HG02798 (cell line): ENCODE measurements around the gene RNF112.
"Not testable (repeated sequence)": the region's sequence is repeated elsewhere in the genome, so short reads cannot be mapped to it uniquely, and the experiment has no call there.

Source experiments
- ATAC-seq: cut with Tn5 transposase; IDR thresholded peaks from one replicate; pipeline ENCODE4 v1.9.1; 2021; ENCODE audit warnings: mild to moderate bottlenecking; ENCODE audit not compliant: unreplicated experiment, poor library complexity

Gene RNF112

DNA sequence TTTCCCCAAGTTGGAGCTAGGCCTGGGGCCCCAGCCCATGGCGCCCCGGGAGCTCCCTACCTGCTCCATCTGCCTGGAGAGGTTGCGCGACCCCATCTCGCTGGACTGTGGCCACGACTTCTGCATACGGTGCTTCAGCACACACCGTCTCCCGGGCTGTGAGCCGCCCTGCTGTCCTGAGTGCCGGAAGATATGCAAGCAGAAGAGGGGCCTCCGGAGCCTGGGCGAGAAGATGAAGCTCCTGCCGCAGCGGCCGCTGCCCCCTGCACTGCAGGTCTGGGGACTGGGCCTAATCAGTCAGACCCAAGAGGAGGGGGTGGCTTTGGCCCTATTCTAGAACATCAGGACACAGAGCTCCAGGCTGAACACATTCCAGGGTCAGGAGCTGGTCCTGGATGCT is 1.5 kb downstream of the RNF112 start:
- no peak for ATAC-seq

DNA sequence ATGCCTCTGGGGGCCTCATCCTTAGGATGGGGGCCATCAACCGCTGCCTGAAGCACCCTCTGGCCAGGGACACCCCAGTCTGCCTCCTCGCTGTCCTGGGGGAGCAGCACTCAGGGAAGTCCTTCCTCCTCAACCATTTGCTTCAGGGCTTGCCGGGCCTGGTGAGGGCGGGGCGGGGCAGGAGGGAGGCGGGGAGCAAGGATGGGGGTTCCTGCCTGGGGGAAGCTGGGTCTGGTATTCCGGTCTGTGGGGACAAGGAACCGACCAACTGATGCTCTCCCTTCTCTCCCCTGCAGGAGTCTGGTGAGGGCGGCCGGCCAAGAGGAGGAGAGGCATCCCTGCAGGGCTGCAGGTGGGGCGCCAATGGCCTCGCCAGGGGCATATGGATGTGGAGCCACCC is 2.0 kb downstream of the RNF112 start:
- no peak for ATAC-seq

DNA sequence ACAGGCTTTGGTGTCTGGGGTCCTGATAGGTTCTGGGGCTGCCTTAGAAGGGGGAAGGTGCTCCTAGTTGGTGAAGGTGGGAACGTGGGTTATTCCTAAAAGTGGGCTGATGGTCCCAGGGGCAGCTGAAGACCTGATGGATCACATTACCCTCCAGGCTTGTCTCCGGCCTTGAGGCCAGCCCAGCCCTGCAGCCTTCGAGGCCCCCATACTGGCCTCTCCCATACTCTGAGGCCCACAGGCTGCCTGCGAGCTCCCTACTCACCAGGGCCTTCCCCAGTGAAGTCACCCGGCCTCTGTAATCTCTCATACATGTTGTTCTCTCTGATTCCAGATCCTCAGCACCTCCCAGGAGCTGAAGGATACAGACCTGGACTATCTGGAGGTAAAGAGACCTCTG is 2.7 kb downstream of the RNF112 start:
- no peak for ATAC-seq

DNA sequence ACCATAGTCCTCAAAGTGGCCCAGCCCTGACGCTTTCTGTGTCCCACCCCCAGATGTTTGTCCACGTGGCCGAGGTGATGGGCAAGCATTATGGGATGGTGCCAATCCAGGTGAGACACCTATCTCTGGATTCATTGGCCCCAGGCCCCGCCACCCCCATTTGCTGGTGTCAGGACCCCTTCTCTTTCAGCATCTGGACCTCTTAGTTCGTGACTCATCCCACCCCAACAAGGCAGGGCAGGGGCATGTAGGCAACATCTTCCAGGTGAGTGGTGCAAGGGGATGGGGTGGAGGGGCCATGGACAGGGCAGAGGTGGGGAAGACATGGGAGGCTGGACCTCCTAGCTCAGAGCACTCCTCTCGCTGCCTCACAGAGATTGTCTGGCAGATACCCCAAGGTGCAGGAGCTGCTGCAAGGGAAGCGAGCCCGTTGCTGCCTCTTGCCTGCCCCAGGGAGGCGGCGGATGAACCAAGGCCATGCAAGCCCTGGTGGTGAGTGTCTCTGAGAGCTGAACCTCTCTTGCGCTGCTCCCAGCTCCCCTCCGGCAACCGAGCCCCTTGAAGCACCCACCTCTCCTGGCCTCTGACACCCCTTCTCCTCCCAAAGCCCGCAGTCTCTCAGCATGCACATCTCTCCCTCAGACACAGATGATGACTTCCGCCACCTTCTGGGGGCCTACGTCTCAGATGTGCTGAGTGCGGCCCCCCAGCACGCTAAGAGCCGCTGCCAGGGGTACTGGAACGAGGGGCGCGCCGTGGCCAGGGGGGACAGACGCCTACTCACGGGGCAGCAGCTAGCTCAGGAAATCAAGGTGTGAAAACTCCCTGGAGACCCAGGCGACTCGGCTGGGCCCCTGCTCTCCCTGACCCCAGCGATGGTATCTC is 3.6 kb downstream of the RNF112 start:
- no peak for ATAC-seq

DNA sequence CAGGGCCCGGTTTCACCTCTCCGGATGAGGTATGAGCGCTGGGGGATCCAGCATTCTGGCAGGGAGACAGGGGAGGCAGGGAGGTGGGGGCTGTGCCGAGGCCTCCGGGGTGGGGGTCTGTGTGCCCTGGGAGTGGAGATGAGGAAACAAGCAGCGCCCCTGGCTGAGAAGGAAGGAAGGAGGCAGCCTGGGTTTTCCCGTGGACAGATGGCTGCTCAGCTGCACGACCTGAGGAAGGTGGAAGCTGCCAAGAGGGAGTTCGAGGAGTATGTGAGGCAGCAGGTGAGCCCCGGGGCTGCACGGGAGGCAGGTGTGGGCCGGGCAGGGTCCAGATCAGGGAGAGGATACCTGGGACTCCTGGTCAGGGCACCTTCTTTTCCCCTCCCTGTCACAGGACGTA is 4.3 kb downstream of the RNF112 start:
- ATAC-seq, result no peak

DNA sequence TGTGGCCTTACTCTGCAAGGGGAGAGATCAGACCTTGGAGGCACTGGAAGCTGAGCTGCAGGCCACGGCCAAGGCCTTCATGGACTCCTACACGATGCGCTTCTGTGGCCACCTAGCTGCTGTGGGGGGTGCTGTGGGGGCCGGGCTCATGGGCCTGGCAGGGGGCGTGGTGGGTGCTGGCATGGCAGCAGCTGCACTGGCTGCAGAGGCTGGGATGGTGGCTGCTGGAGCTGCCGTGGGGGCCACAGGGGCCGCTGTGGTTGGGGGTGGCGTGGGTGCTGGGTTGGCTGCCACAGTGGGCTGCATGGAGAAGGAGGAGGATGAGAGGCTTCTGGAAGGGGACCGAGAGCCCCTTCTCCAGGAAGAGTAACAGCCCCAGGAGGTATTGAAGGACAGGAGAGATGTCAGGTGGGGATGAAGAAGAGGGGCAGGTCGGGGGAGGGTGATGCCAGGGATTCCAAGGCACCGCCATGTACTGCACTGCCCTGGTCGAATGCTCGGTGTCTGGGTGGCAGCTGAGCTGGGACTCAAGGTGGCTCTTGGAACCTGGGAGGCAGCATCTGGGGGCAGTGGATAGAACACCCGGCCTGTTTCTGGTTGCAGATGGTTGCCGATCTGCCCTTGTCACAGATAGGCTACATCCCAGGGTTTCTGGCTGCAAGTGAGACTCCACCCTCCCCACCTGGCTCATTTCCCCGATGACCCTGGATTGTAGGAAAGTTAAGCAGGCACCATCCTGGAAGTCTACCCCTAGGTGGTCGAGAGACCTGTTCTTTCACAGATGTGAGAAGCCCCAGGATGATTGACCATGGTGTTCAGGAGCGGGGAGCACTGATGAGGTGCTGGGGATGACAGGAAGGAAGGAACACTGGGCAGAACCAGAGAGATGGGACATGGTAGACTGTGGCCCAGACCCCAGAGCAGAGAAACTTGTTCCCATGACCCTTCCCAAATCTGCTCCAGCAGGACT is 5.1 kb downstream of the RNF112 start:
- ATAC-seq, result no peak

DNA sequence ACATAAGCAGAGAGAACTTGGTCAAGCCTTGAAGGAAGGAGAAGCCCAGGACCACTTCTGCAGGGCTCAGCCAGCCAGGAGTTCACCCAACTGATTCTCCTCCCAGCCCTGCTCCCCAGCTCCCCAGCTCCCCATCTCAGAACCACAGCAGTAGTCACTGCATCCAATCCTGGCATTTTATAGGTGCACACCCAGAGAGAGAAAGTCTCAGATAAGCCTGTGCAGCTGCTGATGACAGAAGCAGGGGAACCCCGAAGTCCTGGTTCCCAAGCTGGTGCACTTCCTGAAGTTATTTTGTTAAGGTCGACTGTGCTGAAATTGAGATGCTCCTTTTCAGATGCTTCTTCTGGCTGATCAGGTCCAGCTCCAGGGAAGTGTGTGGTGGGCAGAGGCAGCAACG is 6.6 kb downstream of the RNF112 start:
- no peak for ATAC-seq

DNA sequence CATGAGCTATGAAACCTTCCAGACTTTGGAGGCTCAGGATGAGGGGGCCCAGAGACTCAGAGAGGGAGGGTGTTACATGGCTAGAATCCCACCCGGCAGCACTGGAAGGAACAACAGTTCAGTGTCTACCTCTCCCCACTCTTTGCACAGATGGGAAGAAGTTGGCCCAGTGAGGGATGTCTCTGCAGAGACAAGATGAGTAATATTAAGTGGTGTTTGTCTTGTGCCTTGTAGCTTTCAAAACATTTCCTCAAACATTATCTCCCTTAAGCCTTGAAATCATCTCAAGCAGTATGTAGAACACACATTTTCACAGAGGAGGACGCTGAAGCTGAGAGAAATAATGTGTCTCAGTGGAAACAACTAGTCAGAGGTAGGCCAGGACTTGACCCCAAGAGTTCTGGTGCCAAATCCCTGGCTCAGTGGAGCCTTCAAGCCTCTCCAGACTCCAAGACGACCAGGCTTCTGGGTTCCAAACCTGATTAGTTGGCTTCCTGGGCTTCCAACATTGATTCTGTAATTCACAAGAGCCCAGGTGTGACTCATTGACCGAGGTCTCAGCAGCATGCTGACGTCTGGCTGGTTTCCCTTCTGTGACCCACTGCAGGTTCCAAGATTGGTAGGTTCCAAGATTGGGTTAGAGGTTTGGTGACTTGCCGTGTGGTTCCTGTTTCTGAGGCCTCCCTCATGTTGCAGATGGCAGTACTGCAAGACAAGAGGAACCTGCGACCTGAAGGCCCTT is 7.4 kb downstream of the RNF112 start:
- ATAC-seq, result no peak

DNA sequence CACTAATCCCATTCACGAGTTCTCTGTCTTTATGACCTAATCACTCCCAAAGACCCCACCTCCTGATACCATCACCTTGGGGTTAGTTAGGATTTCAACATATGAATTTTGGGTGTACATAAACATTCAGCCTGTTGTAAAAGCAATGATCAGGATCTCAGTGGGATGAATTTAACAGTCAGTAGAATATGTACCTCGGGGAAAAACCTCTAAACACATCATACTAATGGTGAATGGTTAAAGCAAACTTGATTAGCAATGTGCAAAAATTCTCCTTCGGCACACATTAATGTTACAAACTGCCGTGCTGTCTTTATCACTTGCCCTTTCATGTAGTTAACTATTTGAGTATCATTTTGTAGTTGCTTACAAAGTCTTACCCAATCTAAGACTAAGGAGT is 10.2 kb downstream of the RNF112 start:
- no peak for ATAC-seq

DNA sequence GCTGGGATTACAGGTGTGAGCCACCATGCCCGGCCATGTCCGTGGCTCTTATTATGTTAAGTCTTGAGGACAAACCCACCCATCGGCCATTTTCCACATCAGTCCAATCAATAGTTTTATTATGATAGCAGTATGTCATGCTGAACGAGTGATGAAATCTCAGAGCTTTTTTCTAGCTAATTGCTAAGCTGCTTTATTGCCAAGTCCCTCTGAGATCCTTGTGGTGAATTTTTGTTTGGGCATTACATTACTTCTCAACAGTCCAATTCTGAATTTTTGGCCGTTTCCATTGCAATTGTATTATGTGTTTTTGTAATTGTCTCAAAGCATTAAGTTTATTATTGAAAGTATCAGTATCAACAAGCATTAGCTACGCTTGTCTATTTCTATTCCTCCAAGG is 10.9 kb downstream of the RNF112 start:
- no peak for ATAC-seq

DNA sequence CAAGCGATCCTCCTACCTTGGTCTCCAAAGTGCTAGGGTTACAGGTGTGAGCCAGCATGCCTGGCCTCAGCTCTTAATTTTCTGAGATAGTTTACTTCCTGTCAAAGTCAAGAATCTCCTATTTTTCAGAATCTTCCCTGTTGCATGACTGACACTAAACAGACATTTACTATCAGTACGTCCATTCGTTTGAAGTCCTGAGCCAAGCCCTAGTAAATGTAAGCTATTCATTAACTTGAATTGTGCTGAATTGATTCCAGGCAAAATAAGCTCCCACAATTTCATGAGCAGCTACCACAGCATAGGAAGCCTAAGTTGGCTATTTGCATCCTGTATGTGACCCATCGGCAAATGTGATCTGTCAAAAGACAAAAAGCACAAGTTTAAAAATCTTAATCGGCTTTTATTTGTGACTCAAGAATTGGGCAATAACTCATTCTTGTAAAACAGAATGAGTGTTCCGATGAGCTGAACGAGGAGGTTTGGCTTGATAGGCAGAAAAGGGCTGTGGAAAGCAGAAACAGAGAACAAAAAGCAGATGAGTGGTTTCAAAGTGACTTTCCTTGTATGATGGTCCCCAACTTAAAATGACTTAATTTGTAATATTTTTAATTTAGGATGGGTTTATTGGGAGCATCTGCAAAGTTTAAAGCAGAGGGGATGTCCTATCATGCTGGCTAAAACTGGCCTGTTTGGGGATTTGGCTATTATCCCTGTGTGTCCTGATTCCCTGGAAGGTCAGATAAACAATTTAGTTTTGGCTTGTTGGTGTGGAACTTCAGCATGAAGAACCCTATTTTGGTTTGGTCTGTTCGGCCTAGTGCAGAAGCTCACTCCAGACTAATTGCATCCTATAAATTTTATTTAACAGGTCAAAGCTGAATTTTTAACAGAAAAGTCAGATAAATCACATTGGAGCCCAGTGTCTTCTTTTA is 14.2 kb downstream of the RNF112 start:
- no peak for ATAC-seq

DNA sequence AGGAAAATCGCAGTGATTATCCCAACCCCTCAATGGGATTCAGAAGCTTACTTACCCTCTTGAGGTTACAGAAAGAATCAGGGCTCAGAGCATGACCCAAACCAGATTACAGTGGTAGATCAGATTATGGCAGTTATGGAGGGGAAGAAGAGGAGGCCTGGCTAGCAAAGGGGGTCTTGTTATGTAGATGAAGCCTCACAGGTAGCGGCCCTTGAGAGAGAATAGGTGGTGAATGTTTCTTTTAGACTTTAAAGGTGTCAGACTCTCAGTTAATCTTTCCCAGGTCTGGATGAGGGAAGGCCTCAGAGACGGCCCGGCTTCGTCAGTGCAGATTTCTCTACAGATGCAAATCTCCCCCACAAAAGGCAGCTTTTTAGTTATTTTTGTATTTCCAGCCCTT is 15.6 kb downstream of the RNF112 start:
- no peak for ATAC-seq

DNA sequence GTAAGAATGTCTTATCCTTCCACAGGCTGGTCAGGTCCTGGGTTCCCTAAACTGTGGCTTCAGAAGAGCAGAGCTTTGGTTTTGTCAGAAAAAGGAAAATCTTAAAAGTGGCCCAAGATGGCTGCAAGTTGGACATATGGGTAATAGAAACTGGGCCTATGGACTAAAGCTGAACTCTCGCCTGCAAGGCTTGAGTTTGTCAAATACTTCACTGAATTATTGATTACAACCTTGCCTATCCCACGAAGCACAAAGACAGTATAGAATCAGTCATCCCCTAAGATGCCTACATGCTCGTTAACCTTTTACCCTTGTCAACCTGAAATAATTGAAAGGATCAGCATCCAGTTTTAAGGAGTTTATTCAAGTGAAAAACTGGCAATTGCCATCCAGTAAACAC is 20.7 kb downstream of the RNF112 start:
- ATAC-seq, result no peak

DNA sequence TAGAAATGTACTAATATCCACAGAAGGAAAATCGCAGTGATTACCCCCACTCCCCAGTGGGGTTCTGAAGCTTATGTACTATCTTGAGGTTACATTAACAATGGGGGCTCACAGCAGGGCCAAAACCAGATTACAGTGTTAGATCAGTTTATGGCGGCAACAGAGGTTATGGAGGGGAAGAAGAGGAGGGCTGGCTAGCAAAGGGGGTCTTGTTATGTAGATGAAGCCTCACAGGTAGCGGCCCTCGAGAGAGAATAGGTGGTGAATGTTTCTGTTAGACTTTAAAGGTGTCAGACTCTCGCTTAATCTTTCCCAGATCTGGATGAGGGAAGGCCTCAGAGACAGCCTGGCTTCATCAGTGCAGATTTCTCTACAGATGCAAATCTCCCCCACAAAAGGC is 22.2 kb downstream of the RNF112 start:
- no peak for ATAC-seq

DNA sequence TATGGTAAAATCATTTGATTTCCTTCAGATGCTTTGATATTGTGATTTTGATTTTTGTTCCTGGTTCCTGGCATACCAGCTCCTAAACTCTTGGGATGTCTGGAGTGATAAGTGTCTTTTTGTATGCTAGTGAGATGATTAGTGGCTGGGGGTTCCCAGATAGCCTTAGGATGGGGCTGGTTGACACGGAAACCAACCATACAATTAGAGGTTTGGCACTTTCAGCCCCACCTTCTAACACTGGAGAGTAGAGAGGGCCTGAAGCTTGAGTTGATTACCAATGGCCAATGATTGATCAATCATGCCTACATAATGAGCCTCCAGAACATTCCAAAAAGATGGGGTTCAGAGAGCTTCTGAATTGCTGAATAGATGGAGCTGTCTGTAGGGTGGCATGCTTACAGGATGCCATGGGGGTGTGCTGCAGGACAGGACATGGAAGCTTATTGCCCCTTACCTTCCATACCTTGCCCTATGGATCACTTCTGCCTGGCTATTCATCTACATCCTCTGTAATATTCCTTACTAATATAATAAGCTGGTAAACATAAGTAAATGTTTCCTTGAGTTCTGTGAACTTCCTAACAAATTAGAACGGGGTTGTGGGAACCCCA is 22.8 kb downstream of the RNF112 start:
- ATAC-seq, result no peak

DNA sequence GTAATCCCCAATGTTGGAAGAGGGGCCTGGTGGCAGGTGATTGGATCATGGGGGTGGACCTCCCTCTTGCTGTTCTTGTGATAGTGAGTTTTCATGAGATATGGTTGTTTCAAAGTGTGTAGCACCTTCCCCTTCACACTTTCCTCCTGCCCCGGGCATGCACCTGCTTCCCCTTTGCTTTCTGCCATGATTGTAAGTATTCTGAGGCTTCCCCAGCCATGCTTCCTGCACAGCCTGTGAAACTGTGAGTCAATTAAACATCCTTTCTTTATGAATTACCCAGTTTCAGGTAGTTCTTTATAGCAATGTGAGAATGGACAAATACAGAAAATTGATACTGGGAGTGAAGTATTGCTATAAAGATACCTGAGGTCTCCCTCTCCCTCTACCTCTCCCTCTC is 29.4 kb downstream of the RNF112 start:
- ATAC-seq, result no peak

DNA sequence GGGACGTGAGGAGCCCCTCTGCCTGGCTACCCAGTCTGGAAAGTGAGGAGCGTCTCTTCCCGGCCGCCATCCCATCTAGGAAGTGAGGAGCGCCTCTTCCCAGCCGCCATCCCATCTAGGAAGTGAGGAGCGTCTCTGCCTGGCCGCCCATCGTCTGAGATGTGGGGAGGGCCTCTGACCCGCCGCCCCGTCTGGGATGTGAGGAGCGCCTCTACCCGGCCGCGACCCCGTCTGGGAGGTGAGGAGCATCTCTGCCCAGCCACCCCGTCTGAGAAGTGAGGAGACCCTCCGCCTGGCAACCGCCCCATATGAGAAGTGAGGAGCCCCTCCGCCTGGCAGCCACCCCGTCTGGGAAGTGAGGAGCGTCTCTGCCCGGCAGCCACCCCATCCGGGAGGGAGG is 30.3 kb downstream of the RNF112 start:
- not testable (repeated sequence) for ATAC-seq

DNA sequence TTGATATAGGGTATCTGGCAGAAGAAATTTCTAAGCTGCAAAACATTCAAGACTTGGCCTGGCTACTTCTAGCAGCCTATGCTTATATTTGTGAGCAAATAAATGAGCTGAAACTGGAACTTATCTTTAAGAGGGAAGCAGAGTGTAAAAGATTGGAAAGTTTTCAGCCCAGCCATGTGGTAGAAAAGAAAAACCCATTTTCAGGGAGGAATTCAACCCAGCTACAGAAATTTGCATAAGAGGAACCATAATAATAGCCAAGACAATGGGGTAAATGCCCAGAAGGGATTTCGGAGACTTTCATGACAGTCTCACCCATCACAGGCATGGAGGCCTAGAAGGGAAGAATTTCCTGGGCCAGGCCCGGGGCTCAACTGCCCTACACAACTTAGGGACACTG is 31.7 kb downstream of the RNF112 start:
- ATAC-seq, result no peak

DNA sequence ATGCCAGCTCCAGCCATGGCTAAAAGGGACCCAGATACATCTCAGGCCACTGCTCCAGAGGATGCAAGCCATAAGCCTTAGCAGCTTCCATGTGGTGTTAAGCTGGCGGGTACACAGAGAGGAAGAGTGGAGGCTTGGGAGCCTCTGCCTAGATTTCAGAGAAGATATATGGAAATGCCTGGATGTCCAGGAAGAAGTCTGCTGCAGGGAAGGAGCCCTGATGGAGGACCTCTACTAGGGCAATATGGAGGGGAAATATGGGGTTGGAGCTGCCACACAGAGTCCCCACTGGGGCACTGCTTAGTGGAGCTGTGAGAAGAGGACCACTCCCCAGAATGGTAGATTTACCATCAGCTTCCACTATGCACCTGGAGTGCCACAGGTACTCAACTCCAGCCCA is 32.1 kb downstream of the RNF112 start:
- no peak for ATAC-seq
